SK-N-MC (cell line): ENCODE measurements around the gene KCNQ1.

ENCODE experiments used
- EZH2 ChIP-seq: fragments of 200-600 bp; sonication (generic); IDR thresholded peaks from one replicate; pipeline ENCODE4 v1.6.1; 2017; ENCODE audit warnings: antibody characterized with exemption
- POLR2AphosphoS5 ChIP-seq: IDR thresholded peaks from 2 replicates; pipeline ENCODE4 v1.6.1; 2012; ENCODE audit warnings: mild to moderate bottlenecking, low read depth, low read length, borderline replicate concordance

DNA sequence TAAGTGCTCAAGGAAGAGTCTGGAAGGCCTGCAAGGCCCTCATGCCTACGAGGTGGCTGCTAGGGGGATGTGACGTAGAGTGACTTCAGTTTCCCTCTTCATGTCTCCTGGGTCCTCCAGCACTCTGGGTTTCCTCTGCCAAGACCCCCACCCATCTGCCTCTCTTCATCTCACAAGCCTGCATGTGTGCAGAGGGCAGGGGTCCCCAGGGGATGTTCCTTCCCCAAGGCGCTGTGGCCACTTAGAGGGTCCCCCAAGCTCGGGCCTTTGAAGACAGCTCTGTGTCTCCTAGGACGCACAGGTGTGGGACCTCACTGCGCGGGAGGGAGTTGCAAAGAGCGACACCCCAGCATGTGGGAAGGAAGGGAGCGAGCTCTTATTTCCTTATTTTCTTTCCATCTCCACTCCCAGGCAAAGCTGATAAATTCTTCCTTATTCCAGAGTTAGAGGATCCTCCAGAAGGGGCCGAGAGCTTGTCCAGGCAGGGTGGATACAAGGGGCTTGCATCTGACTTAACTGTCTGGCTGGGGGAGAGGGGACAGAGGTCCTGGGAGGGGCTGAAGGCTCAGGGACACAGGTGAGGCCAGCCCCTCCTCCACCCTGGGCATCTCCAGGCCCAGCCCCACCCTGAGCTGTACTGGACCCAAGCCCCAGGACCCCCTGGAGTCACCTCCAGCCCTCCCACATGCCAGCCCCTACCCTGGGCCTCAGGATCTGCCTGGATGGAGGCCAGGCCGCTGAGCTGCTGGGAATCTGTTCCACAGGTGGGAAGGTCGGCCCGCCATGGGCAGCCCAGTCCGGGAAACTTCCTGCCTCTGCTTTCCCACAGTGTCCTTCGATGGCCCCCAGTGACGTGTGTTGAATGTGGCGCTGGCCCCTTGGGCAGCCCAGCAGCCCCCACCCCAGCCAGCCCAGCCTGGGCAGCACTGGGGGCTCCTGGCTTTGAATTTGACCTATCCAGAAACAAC, 314.7 kb downstream of the KCNQ1 start:
- TF ChIP-seq EZH2 (no peak), POLR2AphosphoS5 (no peak)
